ENCODE data around the gene CHODL.

CHODL gene

GRCh38 chr21:18235545-18235944, 9.1 kb upstream of the CHODL start:
- TF ChIP-seq CTCF (IDR thresholded peaks at IDR 0.05; ENCODE audit: low read depth, low read length) = no peak
- H3K4me3 ChIP-seq (ENCODE audit: low read depth, low read length) = no peak overlapping the region

DNA sequence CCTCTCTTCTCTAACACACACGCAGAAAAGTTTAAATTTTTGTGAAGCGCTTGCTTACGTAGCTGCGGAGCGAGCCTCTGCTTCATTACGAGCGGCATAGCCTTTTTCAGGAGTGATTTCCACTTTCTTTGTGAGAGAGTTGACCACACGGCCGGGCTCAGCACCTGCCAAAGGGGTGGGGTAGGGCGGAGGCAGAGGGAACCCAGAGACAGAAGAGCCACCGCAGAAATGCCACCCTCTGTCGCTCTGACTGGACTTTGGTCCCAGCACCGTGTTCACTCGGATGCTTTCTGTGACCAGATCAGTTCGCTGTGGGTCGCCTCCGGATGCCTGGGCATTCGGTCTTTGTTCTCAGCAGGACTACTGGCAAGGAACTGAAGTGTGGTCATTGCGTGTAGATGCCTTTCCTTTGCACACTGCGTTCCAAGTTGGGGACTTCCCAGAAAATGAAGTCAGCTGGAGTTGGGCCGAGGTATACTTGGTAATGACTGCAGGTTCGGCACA, 883 bp downstream of the CHODL start:
- TF ChIP-seq CTCF (IDR thresholded peaks at IDR 0.05; ENCODE audit: low read depth, low read length) = no peak
- no peak overlapping the region for H3K4me3 ChIP-seq (ENCODE audit: low read depth, low read length)

DNA sequence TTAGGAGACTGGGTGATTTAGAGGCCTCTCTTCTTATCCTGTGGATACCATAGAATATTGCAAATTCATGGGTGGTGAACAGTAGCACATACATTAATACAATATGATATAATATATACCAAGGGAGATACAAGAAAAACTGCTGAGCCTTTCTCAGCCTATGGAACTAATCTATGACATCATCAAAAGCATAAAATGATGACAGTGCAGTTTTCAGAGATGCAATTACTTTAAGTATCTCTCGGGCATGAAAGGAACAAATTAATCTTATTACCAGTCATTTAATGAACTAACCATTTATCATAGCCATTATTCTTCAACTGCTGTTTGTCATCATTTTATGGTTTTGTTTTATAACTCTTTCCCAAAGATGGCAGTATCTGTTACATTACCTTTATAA, 3.5 kb downstream of the CHODL start:
- no peak for TF ChIP-seq CTCF (IDR thresholded peaks at IDR 0.05; ENCODE audit: low read depth, low read length)
- no peak overlapping the region for H3K4me3 ChIP-seq (ENCODE audit: low read depth, low read length)

DNA sequence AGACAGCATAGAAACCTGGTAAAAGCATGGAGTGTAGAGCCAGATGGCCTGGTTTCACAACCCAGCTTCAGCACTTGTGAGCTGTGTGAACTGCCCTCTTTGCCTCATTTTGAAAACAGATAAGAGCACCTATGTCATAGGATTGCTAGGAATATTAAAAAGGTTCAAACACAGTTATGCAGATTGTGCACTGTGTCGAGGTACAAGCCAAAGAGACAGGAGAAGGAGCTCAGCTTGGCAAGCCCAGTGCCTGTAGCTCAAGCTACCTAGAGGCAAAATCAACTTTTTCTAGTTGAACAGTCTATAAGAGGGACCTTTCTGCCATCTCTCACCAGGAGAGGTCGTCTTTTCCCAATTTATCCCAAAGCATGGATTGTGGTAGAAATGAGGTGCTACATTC, 5.0 kb downstream of the CHODL start:
- TF ChIP-seq CTCF (IDR thresholded peaks at IDR 0.05; ENCODE audit: low read depth, low read length) = no peak

DNA sequence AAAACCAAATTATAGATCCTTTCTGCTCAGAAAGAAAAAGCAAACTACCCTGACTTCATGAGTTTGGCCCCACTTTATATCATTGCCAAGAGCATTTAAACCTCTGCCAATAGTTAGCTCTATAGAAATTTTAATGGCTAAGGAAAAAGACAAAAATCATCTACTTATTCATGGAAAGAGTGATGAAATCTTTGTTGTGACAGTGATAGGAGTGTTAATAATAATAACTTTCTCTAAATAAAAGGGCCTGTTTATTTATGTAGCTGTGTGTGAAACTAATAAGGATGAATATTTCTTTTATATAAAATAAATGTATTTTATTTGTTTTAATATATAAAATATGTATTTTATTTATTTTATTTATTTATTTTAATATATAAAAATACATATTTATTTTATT, 6.4 kb downstream of the CHODL start:
- no peak overlapping the region for H3K4me3 ChIP-seq (ENCODE audit: low read depth, low read length)
- no peak for TF ChIP-seq CTCF (IDR thresholded peaks at IDR 0.05; ENCODE audit: low read depth, low read length)

More for the DNA sequence above, 5.0 kb downstream of the CHODL start:
- no peak overlapping the region for H3K4me3 ChIP-seq (ENCODE audit: low read depth, low read length)

GRCh38 chr21:18252256-18252655, 7.6 kb downstream of the CHODL start:
- TF ChIP-seq CTCF (IDR thresholded peaks at IDR 0.05; ENCODE audit: low read depth, low read length) = no peak

DNA sequence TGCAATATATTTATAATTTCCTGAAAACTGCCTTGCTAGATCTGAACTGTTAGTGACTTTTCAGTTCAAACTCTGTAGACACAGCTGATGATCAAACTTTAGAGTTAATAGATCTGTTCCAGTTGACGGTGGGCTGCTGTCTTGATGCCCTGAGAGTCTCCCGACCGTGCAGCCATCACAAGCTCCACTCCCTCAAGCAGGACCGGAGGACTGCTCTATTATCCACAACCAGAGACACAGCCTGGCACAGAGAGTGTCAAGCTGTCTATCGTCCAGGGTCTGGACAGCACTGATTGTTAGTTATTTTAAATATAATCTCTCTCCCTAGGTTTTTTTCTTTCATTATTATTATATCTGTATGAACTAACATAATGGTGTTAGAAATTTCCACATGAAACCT, 8.0 kb downstream of the CHODL start:
- no peak for TF ChIP-seq CTCF (IDR thresholded peaks at IDR 0.05; ENCODE audit: low read depth, low read length)
- no peak overlapping the region for H3K4me3 ChIP-seq (ENCODE audit: low read depth, low read length)

More at GRCh38 chr21:18252256-18252655, 7.6 kb downstream of the CHODL start:
- no peak overlapping the region for H3K4me3 ChIP-seq (ENCODE audit: low read depth, low read length)
